Endothelial cell of umbilical vein (primary cell): ENCODE data around the gene SMG5. TPM values are rescaled to one million over a fixed set of nuclear protein-coding genes. Genes with fewer than 3 reads are reported as not detected.

Experiments
- BruUV-seq: library from RNA; stranded (reverse); fragments of 400-500 nt; replicated peaks from 2 replicates; lab custom pipeline; 2021; lab: Mats Ljungman, UMichigan
- CTCF ChIA-PET: fragments of 300-600, 350-600 bp; sonication (Branson Sonifier 250); formaldehyde crosslinking; loops from one replicate; lab custom pipeline; 2021; ENCODE audit warnings: antibody characterized with exemption, inconsistent platforms; lab: Charles Lee
- POLR2A ChIA-PET: fragments of 300-600, 350-600 bp; sonication (Branson Sonifier 250); formaldehyde crosslinking; loops from one replicate; lab custom pipeline; 2021; ENCODE audit warnings: antibody characterized with exemption, inconsistent platforms; lab: Charles Lee
- DNase-seq: peaks from one replicate; pipeline ENCODE4 v3.0.0-alpha.2; 2011; ENCODE audit warnings: low read depth, low spot score
- FAIRE-seq: peaks from 2 replicates; lab custom pipeline; 2011; peaks lifted over from hg19 to GRCh38; lab: Jason Lieb, UNC
- H2AFZ ChIP-seq: 2 replicates; pipeline ENCODE4 v1.6.0; 2012; ENCODE audit warnings: low read depth, low read length, control low read depth, inconsistent platforms
- H3K27ac ChIP-seq: 2 replicates; pipeline ENCODE4 v1.5.1; 2011; ENCODE audit warnings: low read depth, mild to moderate bottlenecking, control low read depth, low read length, moderate library complexity; ENCODE audit not compliant: insufficient read depth
- H3K27me3 ChIP-seq, 2 experiments: 2 replicates each; pipeline versions ENCODE4 v1.6.0 to v1.6.1; 2011; ENCODE audit warnings: low read length in 2 of 2, mixed read lengths in 1 of 2; ENCODE audit not compliant: control insufficient read depth in 2 of 2, insufficient read depth in 2 of 2
- H3K36me3 ChIP-seq, 2 experiments: 2 replicates in 1 of 2; 3 replicates in 1 of 2; pipeline ENCODE4 v1.5.1; 2011; ENCODE audit warnings: low read length in 2 of 2, mild to moderate bottlenecking in 1 of 2, moderate library complexity in 1 of 2; ENCODE audit not compliant: control insufficient read depth in 2 of 2, insufficient read depth in 2 of 2; ENCODE audit errors: extremely low read depth in 1 of 2
- H3K4me1 ChIP-seq: 3 replicates; pipeline ENCODE4 v1.5.1; 2011; ENCODE audit warnings: mild to moderate bottlenecking, low read length; ENCODE audit not compliant: control insufficient read depth, insufficient read depth; ENCODE audit errors: extremely low read depth
- H3K4me2 ChIP-seq: 2 replicates; pipeline ENCODE4 v1.6.1; 2011; ENCODE audit warnings: low read length, control low read depth, mixed read lengths; ENCODE audit not compliant: insufficient read depth
- H3K4me3 ChIP-seq, 3 experiments: fragments of 200-600 bp in 1 of 3; sonication (generic), shearing (Covaris generic) in 1 of 3; replicated peaks in 1 of 3; 2 replicates each; pipeline ENCODE4 v1.5.1; 2011 to 2016; ENCODE audit warnings: control low read depth in 3 of 3, low read length in 3 of 3, mild to moderate bottlenecking in 2 of 3, inconsistent platforms in 1 of 3, low read depth in 1 of 3, moderate library complexity in 1 of 3; ENCODE audit not compliant: insufficient read depth in 1 of 3
- H3K79me2 ChIP-seq: 2 replicates; pipeline ENCODE4 v1.6.0; 2012; ENCODE audit warnings: low read length, inconsistent platforms; ENCODE audit not compliant: control insufficient read depth, insufficient read depth
- H3K9ac ChIP-seq: replicated peaks from 2 replicates; pipeline ENCODE3; 2011; ENCODE audit warnings: low read length, control low read depth; ENCODE audit not compliant: insufficient read depth; ENCODE audit errors: extremely low read depth
- H3K9me1 ChIP-seq: replicated peaks from 3 replicates; pipeline ENCODE4 v1.6.0; 2011; ENCODE audit warnings: mild to moderate bottlenecking, low read length; ENCODE audit not compliant: control insufficient read depth, insufficient read depth; ENCODE audit errors: extremely low read depth
- H3K9me3 ChIP-seq: replicated peaks from 2 replicates; pipeline ENCODE4 v1.5.1; 2012; ENCODE audit warnings: low read length, inconsistent platforms; ENCODE audit not compliant: control insufficient read depth, insufficient read depth
- H4K20me1 ChIP-seq: replicated peaks from 2 replicates; pipeline ENCODE3; 2011; ENCODE audit warnings: mild to moderate bottlenecking, low read length; ENCODE audit not compliant: control insufficient read depth, insufficient read depth; ENCODE audit errors: extremely low read depth
- EZH2 ChIP-seq: IDR thresholded peaks from 2 replicates; pipeline ENCODE4 v1.6.1; 2012; ENCODE audit warnings: borderline replicate concordance, low read depth, mild to moderate bottlenecking, moderate library complexity, low read length, inconsistent platforms; ENCODE audit not compliant: severe bottlenecking
- FOS ChIP-seq: IDR thresholded peaks from 2 replicates; pipeline ENCODE4 v1.6.1; 2011; ENCODE audit warnings: mild to moderate bottlenecking, low read length, moderate library complexity, borderline replicate concordance; ENCODE audit not compliant: insufficient read depth
- GATA2 ChIP-seq: IDR thresholded peaks from 2 replicates; pipeline ENCODE4 v1.7.0; 2011; ENCODE audit warnings: low read depth, mild to moderate bottlenecking, moderate library complexity, mixed read lengths, low read length; ENCODE audit not compliant: insufficient read length, insufficient read depth
- JUN ChIP-seq: IDR thresholded peaks from 2 replicates; pipeline ENCODE4 v1.6.1; 2011; ENCODE audit warnings: borderline replicate concordance, low read depth; ENCODE audit not compliant: insufficient read length, insufficient read depth
- MYC ChIP-seq: IDR thresholded peaks from one replicate; pipeline ENCODE4 v1.6.1; 2011; ENCODE audit warnings: mild to moderate bottlenecking, low read depth, low read length
- POLR2A ChIP-seq: IDR thresholded peaks from 2 replicates; pipeline ENCODE4 v1.6.1; 2012; ENCODE audit warnings: low read depth, mild to moderate bottlenecking, control low read depth, low read length
- POLR2AphosphoS5 ChIP-seq: IDR thresholded peaks from 2 replicates; pipeline ENCODE4 v1.6.1; 2012; ENCODE audit warnings: low read depth, mild to moderate bottlenecking, control low read depth, low read length, moderate library complexity; ENCODE audit not compliant: insufficient read depth
- dilution Hi-C: fragments of 300-500 bp; cut with MboI; formaldehyde crosslinking; loops from one replicate; pipeline ENCODE4 v1.15.0; 2019; ENCODE audit warnings: low sequenced_read_pairs; ENCODE audit not compliant: extremely low pct_ligation_motif_present
- intact Hi-C: fragments of 100-400 bp; cut with micrococcal nuclease; formaldehyde crosslinking; loops from one replicate; pipeline ENCODE4 v1.10.0; 2022
- polyA plus RNA-seq, 4 experiments: library from polyadenylated mRNA; depleted of rRNA in 3 of 4; stranded (reverse) in 3 of 4; unstranded in 1 of 4; fragments of >200 nt; gene quantifications; 2 replicates each; pipeline versions ENCODE4 v1.2.1 to v1.2.3, GENCODE V29; 2011 to 2012; ENCODE audit warnings: missing spikeins in 1 of 4
- total RNA-seq: library from RNA; stranded (reverse); gene quantifications from 2 replicates; pipeline ENCODE4 v1.2.3, GENCODE V29; 2021
- TF ChIP-seq, protein P1 (sequence below), 2 donors: IDR thresholded peaks; 1 replicate in 1 of 2; 2 replicates in 1 of 2; pipeline ENCODE4 v1.5.1; 2011; ENCODE audit warnings: low read length in 2 of 2, mild to moderate bottlenecking in 2 of 2, moderate library complexity in 2 of 2, control low read depth in 1 of 2, inconsistent platforms in 1 of 2, low read depth in 1 of 2; ENCODE audit not compliant: insufficient read depth in 1 of 2; ENCODE audit errors: extremely low read depth in 1 of 2
- TF ChIP-seq, protein P2 (sequence below): IDR thresholded peaks from 2 replicates; pipeline ENCODE4 v1.6.1; 2011; ENCODE audit not compliant: insufficient read depth, insufficient read length

SMG5 gene
- total and polyA plus RNA-seq, 2 donors (not counting 3 experiments of a cell fraction or from before 2014, with no cell fraction given): 37.4 to 82.6 TPM

DNA sequence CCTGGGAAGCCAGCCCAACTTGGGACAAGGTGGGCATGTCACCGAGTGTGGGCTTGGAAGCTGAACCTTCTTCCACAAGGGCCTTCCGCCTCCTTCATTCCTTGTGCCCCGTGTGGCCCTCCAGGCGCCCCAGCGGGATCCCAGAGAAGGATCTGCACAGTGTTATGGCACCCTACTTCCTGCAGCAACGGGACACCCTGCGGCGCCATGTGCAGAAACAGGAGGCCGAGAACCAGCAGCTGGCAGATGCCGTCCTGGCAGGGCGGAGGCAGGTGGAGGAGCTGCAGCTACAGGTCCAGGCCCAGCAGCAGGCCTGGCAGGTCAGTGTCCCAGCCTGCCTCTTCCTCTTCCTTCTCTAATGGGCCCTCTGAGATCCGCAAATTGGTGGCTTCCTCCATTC is 46.5 kb downstream of the SMG5 start:
- FAIRE-seq (no peak), DNase-seq (no peak)
- Histone ChIP-seq H3K79me2 (no peaks in the 10 kb centered on the region), H3K9ac (no peak overlapping the region), H3K36me3 (peaks cover 0 to 27% of the 10 kb centered on the region in 2 experiments), H3K4me2 (no peak overlapping the region), H4K20me1 (no peaks in the 10 kb centered on the region), H3K9me1 (no peaks in the 10 kb centered on the region), H3K9me3 (no peaks in the 10 kb centered on the region), H3K27me3 (no peaks in the 10 kb centered on the region), H3K27ac (no peak overlapping the region), H3K4me1 (peaks cover 12% of the 10 kb centered on the region), H3K4me3 (no peak overlapping the region), H2AFZ (no peak overlapping the region)
- dilution Hi-C loops: no loop called here
- no TSS peak for BruUV-seq
- TF ChIP-seq, protein P1, sequence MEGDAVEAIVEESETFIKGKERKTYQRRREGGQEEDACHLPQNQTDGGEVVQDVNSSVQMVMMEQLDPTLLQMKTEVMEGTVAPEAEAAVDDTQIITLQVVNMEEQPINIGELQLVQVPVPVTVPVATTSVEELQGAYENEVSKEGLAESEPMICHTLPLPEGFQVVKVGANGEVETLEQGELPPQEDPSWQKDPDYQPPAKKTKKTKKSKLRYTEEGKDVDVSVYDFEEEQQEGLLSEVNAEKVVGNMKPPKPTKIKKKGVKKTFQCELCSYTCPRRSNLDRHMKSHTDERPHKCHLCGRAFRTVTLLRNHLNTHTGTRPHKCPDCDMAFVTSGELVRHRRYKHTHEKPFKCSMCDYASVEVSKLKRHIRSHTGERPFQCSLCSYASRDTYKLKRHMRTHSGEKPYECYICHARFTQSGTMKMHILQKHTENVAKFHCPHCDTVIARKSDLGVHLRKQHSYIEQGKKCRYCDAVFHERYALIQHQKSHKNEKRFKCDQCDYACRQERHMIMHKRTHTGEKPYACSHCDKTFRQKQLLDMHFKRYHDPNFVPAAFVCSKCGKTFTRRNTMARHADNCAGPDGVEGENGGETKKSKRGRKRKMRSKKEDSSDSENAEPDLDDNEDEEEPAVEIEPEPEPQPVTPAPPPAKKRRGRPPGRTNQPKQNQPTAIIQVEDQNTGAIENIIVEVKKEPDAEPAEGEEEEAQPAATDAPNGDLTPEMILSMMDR (IDR thresholded peaks at IDR 0.05; ENCODE audit: extremely low read depth in 1 of 2, insufficient read depth in 1 of 2, low read depth in 1 of 2, low read length in 2 of 2): no peak
- TF ChIP-seq POLR2AphosphoS5 (no peak), GATA2 (no peak), POLR2A (no peak), JUN (no peak), EZH2 (no peak), FOS (no peak), MYC (no peak)
- TF ChIP-seq, protein P2, sequence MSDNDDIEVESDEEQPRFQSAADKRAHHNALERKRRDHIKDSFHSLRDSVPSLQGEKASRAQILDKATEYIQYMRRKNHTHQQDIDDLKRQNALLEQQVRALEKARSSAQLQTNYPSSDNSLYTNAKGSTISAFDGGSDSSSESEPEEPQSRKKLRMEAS: no peak
- ChIA-PET POLR2A (no interaction called here), CTCF (no interaction called here)
- intact Hi-C loops: no loop called here
